Endodermal cell (in vitro differentiated cells): Measurements from ENCODE around the gene ITIH1. TPM values are rescaled to one million over a fixed set of nuclear protein-coding genes. Genes with fewer than 3 reads are reported as not detected.

ENCODE experiments used
- DNase-seq: peaks from one replicate; pipeline ENCODE4 v3.0.0-alpha.2; 2017
- H3K27ac ChIP-seq: 2 replicates; pipeline ENCODE4 v1.5.1; 2013; ENCODE audit warnings: mild to moderate bottlenecking, low read depth, low read length, moderate library complexity
- H3K27me3 ChIP-seq: 2 replicates; pipeline ENCODE4 v1.6.1; 2013; ENCODE audit warnings: mild to moderate bottlenecking, low read length, moderate library complexity; ENCODE audit not compliant: insufficient read depth, control insufficient read depth, poor library complexity, severe bottlenecking
- H3K36me3 ChIP-seq: 2 replicates; pipeline ENCODE4 v1.7.0; 2013; ENCODE audit warnings: mild to moderate bottlenecking, low read length, moderate library complexity; ENCODE audit not compliant: control insufficient read depth, insufficient read depth
- H3K4me1 ChIP-seq: one replicate; pipeline ENCODE4 v1.7.0; 2013; ENCODE audit warnings: low read length; ENCODE audit not compliant: control insufficient read depth, insufficient read depth
- H3K4me3 ChIP-seq: 2 replicates; pipeline ENCODE4 v1.5.1; 2013; ENCODE audit warnings: mild to moderate bottlenecking, low read length, moderate library complexity
- H3K9ac ChIP-seq: 2 replicates; pipeline ENCODE4 v1.6.1; 2013; ENCODE audit warnings: mild to moderate bottlenecking, low read length, moderate library complexity; ENCODE audit not compliant: poor library complexity, severe bottlenecking; ENCODE audit errors: extremely low read depth
- H3K9me3 ChIP-seq: 2 replicates; pipeline ENCODE4 v1.6.1; 2013; ENCODE audit warnings: mild to moderate bottlenecking, low read length, moderate library complexity; ENCODE audit not compliant: control insufficient read depth
- H3K27ac Mint-ChIP-seq: 2 replicates; pipeline ENCODE4 v1.8.0; 2020; ENCODE audit warnings: mixed read lengths
- H3K27me3 Mint-ChIP-seq: 2 replicates; pipeline ENCODE4 v1.8.0; 2021; ENCODE audit warnings: mild to moderate bottlenecking, mixed read lengths; ENCODE audit not compliant: insufficient read depth
- H3K36me3 Mint-ChIP-seq: 2 replicates; pipeline ENCODE4 v1.8.0; 2020; ENCODE audit warnings: low read depth, mixed read lengths
- H3K4me1 Mint-ChIP-seq: 2 replicates; pipeline ENCODE4 v1.8.0; 2020; ENCODE audit warnings: mixed read lengths
- H3K4me3 Mint-ChIP-seq: 2 replicates; pipeline ENCODE4 v1.8.0; 2020; ENCODE audit warnings: mild to moderate bottlenecking, moderate library complexity, mixed read lengths
- H3K9me3 Mint-ChIP-seq: 2 replicates; pipeline ENCODE4 v1.8.0; 2020; ENCODE audit warnings: mild to moderate bottlenecking, mixed read lengths
- whole genome bisulfite sequencing, 2 experiments: methylation state at CpG; one replicate each; pipeline versions ENCODE4 v1.1.5 to v1.1.7; 2013; ENCODE audit warnings: missing lambda C conversion rate in 2 of 2, mixed read lengths in 1 of 2; ENCODE audit not compliant: insufficient coverage in 1 of 2, insufficient read length in 1 of 2; 5-methylcytosine and 5-hydroxymethylcytosine counted together
- total RNA-seq, 2 donors: library from RNA; stranded (reverse); fragmentation: NEBNext Ultra II Directional in 1 of 2; extraction: Animal tissue kit (Norgen Biotek cat#: 25700) in 1 of 2; gene quantifications; 2 replicates in 1 of 2; 3 replicates in 1 of 2; pipeline ENCODE4 v1.2.1, GENCODE V29; 2021
- TF ChIP-seq, protein P1 (sequence below): fragments of 200-600 bp; sonication (generic); conservative IDR thresholded peaks from 2 replicates; pipeline ENCODE4 v1.5.0; 2021; ENCODE audit warnings: antibody characterized with exemption, mild to moderate bottlenecking

ITIH1 gene
- total RNA-seq, 2 donors from 2014 or later, result not detected

DNA sequence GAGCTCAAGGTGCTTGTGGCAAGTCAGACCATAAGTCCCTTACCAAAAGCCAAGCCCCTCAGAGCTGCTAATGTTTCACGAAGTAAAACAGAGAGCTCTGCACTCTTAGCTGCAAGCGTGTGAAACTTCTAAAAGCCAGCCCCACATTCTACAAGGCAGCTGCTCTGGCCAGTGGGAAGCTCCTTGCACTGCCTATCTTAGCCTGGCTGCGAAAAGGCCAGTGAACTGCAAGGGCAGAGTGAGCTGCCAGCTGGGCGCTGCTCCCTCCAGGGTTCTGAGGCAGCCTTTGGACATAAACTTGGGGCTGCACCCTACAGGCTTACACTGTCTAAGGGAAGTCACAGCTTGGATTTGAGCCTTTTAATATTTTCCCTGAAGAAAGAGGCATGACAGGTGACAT lies 59.6 kb downstream of the ITIH1 start:
- Mint-ChIP-seq H3K4me1 (peaks cover 19% of the 10 kb centered on the region), H3K4me3 (no peak overlapping the region), H3K27me3 (no peaks in the 10 kb centered on the region), H3K27ac (peak overlapping the region; percentile 44), H3K9me3 (no peaks in the 10 kb centered on the region), H3K36me3 (peaks cover 4% of the 10 kb centered on the region)
- Histone ChIP-seq H3K9ac (no peak overlapping the region), H3K9me3 (no peaks in the 10 kb centered on the region), H3K4me1 (peaks cover 10% of the 10 kb centered on the region), H3K27me3 (no peaks in the 10 kb centered on the region), H3K27ac (no peak overlapping the region), H3K36me3 (no peaks in the 10 kb centered on the region), H3K4me3 (no peak overlapping the region)
- TF ChIP-seq, protein P1, sequence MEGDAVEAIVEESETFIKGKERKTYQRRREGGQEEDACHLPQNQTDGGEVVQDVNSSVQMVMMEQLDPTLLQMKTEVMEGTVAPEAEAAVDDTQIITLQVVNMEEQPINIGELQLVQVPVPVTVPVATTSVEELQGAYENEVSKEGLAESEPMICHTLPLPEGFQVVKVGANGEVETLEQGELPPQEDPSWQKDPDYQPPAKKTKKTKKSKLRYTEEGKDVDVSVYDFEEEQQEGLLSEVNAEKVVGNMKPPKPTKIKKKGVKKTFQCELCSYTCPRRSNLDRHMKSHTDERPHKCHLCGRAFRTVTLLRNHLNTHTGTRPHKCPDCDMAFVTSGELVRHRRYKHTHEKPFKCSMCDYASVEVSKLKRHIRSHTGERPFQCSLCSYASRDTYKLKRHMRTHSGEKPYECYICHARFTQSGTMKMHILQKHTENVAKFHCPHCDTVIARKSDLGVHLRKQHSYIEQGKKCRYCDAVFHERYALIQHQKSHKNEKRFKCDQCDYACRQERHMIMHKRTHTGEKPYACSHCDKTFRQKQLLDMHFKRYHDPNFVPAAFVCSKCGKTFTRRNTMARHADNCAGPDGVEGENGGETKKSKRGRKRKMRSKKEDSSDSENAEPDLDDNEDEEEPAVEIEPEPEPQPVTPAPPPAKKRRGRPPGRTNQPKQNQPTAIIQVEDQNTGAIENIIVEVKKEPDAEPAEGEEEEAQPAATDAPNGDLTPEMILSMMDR, result no peak
- DNase-seq, result no peak
- 88 to 100% methylated on average over 2 to 4 of the region's 4 CpGs for WGBS, 2 experiments

DNA sequence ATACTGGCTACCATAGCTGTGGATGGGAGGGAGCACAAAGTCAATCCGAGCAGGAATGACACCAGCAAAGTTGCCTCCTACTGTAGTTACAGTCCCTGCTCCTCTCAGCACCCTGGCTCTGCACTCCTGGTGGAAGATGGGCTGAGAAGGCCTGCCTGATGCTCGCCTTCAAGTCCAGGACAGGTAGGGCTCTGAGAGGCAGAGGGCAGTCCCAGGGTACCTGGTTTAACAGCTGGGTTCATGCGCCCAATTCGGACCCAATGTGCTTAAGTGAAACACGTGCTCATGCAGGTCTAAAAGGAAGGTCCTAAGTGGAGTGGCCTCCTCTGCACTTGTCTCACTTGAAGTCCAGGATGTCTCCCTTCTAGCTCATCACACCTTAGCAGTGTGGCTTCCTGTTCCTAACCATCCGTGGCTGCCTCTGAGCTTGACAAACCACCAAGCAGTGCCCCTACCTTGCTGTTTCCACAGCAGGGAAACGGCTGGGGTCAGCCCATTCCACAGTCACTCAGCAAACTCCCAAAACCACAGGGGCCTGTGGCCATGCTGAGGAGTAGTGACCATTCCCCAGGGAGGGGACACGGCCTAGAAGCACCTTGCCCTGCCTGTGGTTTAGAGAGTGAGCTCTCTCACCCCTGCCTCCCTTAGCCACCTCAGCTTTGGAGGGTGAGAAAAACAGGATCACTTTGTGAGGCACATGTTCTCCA lies 61.3 kb downstream of the ITIH1 start:
- no peaks in the 10 kb centered on the region for H3K27me3 Mint-ChIP-seq
- peaks cover 19% of the 10 kb centered on the region for H3K4me1 Mint-ChIP-seq
- peaks cover 4% of the 10 kb centered on the region for H3K36me3 Mint-ChIP-seq
- H3K4me3 Mint-ChIP-seq, result no peak overlapping the region
- no peaks in the 10 kb centered on the region for H3K27me3 ChIP-seq
- peak overlapping the region; percentile 23 for H3K4me3 ChIP-seq
- H3K9me3 Mint-ChIP-seq, result no peaks in the 10 kb centered on the region
- H3K36me3 ChIP-seq, result no peaks in the 10 kb centered on the region
- DNase-seq, result no peak
- no peak overlapping the region for H3K9ac ChIP-seq
- WGBS, 2 experiments, result 90 to 92% methylated on average over 6 to 8 of the region's 8 CpGs
- H3K9me3 ChIP-seq, result no peaks in the 10 kb centered on the region
- TF ChIP-seq, protein P1, result no peak
- peaks cover 10% of the 10 kb centered on the region for H3K4me1 ChIP-seq
- peak overlapping the region; percentile 63 for H3K27ac ChIP-seq
- H3K27ac Mint-ChIP-seq, result peak overlapping the region; percentile 87

- H3K36me3 ChIP-seq, result no peaks in the 10 kb centered on the region
- no peak for DNase-seq
- Mint-ChIP-seq H3K36me3 (peaks cover 4% of the 10 kb centered on the region), H3K4me1 (peaks cover 19% of the 10 kb centered on the region), H3K27ac (peak overlapping the region; percentile 87), H3K27me3 (no peaks in the 10 kb centered on the region), H3K9me3 (no peaks in the 10 kb centered on the region), H3K4me3 (no peak overlapping the region)
- H3K27me3 ChIP-seq, result no peaks in the 10 kb centered on the region
- TF ChIP-seq, protein P1, result no peak
- no peak overlapping the region for H3K9ac ChIP-seq
- H3K4me3 ChIP-seq, result peak overlapping the region; percentile 23
- 83 to 87% methylated on average over 2 of the region's 2 CpGs for WGBS, 2 experiments
- peak overlapping the region; percentile 63 for H3K27ac ChIP-seq
- peaks cover 10% of the 10 kb centered on the region for H3K4me1 ChIP-seq
- no peaks in the 10 kb centered on the region for H3K9me3 ChIP-seq
Measured at GRCh38 chr3:52839268-52839575, 61.8 kb downstream of the ITIH1 start.
